Small intestine (tissue), 7 donors: Measurements from ENCODE around the gene PRICKLE2. TPM values are rescaled to one million over a fixed set of nuclear protein-coding genes. Genes with fewer than 3 reads are reported as not detected.
A peak's percentile ranks its signal among the peaks of the same experiment; 100 is the strongest.

ENCODE experiments used
- DNase-seq, 2 donors: peaks; one replicate each; pipeline versions ENCODE4 v3.0.0 to v3.0.0-alpha.2; 2013
- FAIRE-seq: peaks from 2 replicates; lab custom pipeline; 2012; peaks lifted over from hg19 to GRCh38; lab: Jason Lieb, UNC
- H3K27ac ChIP-seq, 3 donors: one replicate each; pipeline ENCODE4 v1.5.1; 2013; ENCODE audit warnings: low read length in 2 of 3, mild to moderate bottlenecking in 2 of 3, control low read depth in 1 of 3, inconsistent platforms in 1 of 3, low read depth in 1 of 3, moderate library complexity in 1 of 3
- H3K27me3 ChIP-seq, 3 donors: one replicate each; pipeline ENCODE4 v1.6.1; 2013; ENCODE audit warnings: low read length in 3 of 3, inconsistent platforms in 1 of 3; ENCODE audit not compliant: control insufficient read depth in 3 of 3, insufficient read depth in 3 of 3
- H3K36me3 ChIP-seq, 3 donors: one replicate each; pipeline ENCODE4 v1.6.1; 2013; ENCODE audit warnings: low read length in 3 of 3, inconsistent platforms in 1 of 3, low read depth in 1 of 3, mild to moderate bottlenecking in 1 of 3, moderate library complexity in 1 of 3; ENCODE audit not compliant: control insufficient read depth in 3 of 3, insufficient read depth in 2 of 3
- H3K4me1 ChIP-seq, 3 donors: one replicate each; pipeline ENCODE4 v1.6.1; 2013; ENCODE audit warnings: low read length in 2 of 3, inconsistent platforms in 1 of 3, low read depth in 1 of 3, mild to moderate bottlenecking in 1 of 3, moderate library complexity in 1 of 3; ENCODE audit not compliant: control insufficient read depth in 3 of 3, insufficient read depth in 2 of 3
- H3K4me3 ChIP-seq, 3 donors: one replicate each; pipeline ENCODE4 v1.5.1; 2013; ENCODE audit warnings: low read length in 3 of 3, control low read depth in 1 of 3, inconsistent platforms in 1 of 3, low read depth in 1 of 3, mild to moderate bottlenecking in 1 of 3, moderate library complexity in 1 of 3
- H3K9me3 ChIP-seq, 2 donors: one replicate each; pipeline ENCODE4 v1.6.1; 2013; ENCODE audit warnings: low read depth in 1 of 2, low read length in 1 of 2; ENCODE audit not compliant: control insufficient read depth in 2 of 2, insufficient read depth in 1 of 2
- WGBS, 3 donors: extraction: QIAGEN DNeasy Blood & Tissue Kit; methylation state at CpG; one replicate each; pipeline ENCODE4 v1.1.7; 2013; 5-methylcytosine and 5-hydroxymethylcytosine counted together
- polyA plus RNA-seq, 4 donors: library from polyadenylated mRNA; stranded (reverse) in 3 of 4; unstranded in 1 of 4; fragments of 200-250 nt in 3 of 4; fragments of 120-200 nt in 1 of 4; gene quantifications; one replicate each; pipeline versions ENCODE4 v1.2.1 to v1.2.3, GENCODE V29; 2013
- donor health status: healthy with polysubstance abuse.
- donor health status: control.
- donor health status: control.
- donor health status: Bipolar disorder and iron deficiency.
- donor health status: healthy.

PRICKLE2 gene
- polyA plus RNA-seq, 4 donors, result 0.54 to 3.7 (median 2.5) TPM; not detected in 1

- 78 to 80% (median 79%) methylated on average over 4 of the region's 4 CpGs for WGBS, 3 donors
- DNase-seq (no peak), FAIRE-seq (no peak)
- no peak overlapping the region for H3K4me3 ChIP-seq
- H3K36me3 ChIP-seq, result peaks cover 0 to 8% (median 0%) of the 10 kb centered on the region in 3 donors
- H3K27ac ChIP-seq, result no peak overlapping the region
- no peaks in the 10 kb centered on the region for H3K27me3 ChIP-seq
- H3K9me3 ChIP-seq, result peaks cover 0 to 13% of the 10 kb centered on the region in 2 donors
- H3K4me1 ChIP-seq, result no peaks in the 10 kb centered on the region
Observed at GRCh38 chr3:64232821-64233220, 7.6 kb upstream of the PRICKLE2 start.

GRCh38 chr3:64229903-64230302 lies 4.6 kb upstream of the PRICKLE2 start:
- DNase-seq, result no peak
- peaks cover 0 to 8% (median 1%) of the 10 kb centered on the region in 3 donors for H3K4me1 ChIP-seq
- H3K36me3 ChIP-seq, result no peaks in the 10 kb centered on the region
- no peaks in the 10 kb centered on the region for H3K9me3 ChIP-seq
- no peak overlapping the region for H3K27ac ChIP-seq
- H3K27me3 ChIP-seq, result no peaks in the 10 kb centered on the region
- WGBS, 3 donors, result 85 to 96% (median 88%) methylated on average over 1 of the region's 1 CpG
- H3K4me3 ChIP-seq, result no peak overlapping the region
- FAIRE-seq, result no peak

- H3K9me3 ChIP-seq, result no peaks in the 10 kb centered on the region
- H3K27ac ChIP-seq, result no peak overlapping the region
- DNase-seq, result no peak
- peaks cover 0 to 9% (median 4%) of the 10 kb centered on the region in 3 donors for H3K4me1 ChIP-seq
- FAIRE-seq, result no peak
- H3K27me3 ChIP-seq, result no peaks in the 10 kb centered on the region
- H3K4me3 ChIP-seq, result no peak overlapping the region
- 94 to 96% (median 95%) methylated on average over 1 of the region's 1 CpG for WGBS, 3 donors
- no peaks in the 10 kb centered on the region for H3K36me3 ChIP-seq
Observed at GRCh38 chr3:64228110-64228509, 2.8 kb upstream of the PRICKLE2 start.

GRCh38 chr3:64226730-64227129 lies 1.5 kb upstream of the PRICKLE2 start:
- no peak overlapping the region for H3K4me3 ChIP-seq
- H3K36me3 ChIP-seq, result no peaks in the 10 kb centered on the region
- no peaks in the 10 kb centered on the region for H3K27me3 ChIP-seq
- FAIRE-seq, result no peak
- H3K27ac ChIP-seq, result no peak overlapping the region
- DNase-seq, result peak in 1 of 2 donors; percentile 15
- peaks cover 0 to 9% (median 5%) of the 10 kb centered on the region in 3 donors for H3K4me1 ChIP-seq
- no peaks in the 10 kb centered on the region for H3K9me3 ChIP-seq
- 36 to 63% (median 48%) methylated on average over 3 of the region's 3 CpGs for WGBS, 3 donors

GRCh38 chr3:64225695-64226499 lies 631 bp upstream of the PRICKLE2 start:
- no peak for FAIRE-seq
- Histone ChIP-seq H3K36me3 (no peaks in the 10 kb centered on the region), H3K27ac (peak overlapping the region in 2 of 3 donors; percentile 75 to 78), H3K9me3 (no peaks in the 10 kb centered on the region), H3K27me3 (no peaks in the 10 kb centered on the region), H3K4me1 (peaks cover 0 to 9% (median 7%) of the 10 kb centered on the region in 3 donors), H3K4me3 (no peak overlapping the region)
- DNase-seq, result no peak
- 46 to 52% (median 51%) methylated on average over 7 of the region's 7 CpGs for WGBS, 3 donors

GRCh38 chr3:64223791-64224745 lies 1.2 kb downstream of the PRICKLE2 start:
- peak overlapping the region in 2 of 3 donors; percentile 75 to 78 for H3K27ac ChIP-seq
- FAIRE-seq (no peak), DNase-seq (no peak)
- WGBS, 3 donors, result 70 to 88% (median 84%) methylated on average over 9 of the region's 9 CpGs
- no peaks in the 10 kb centered on the region for H3K36me3 ChIP-seq
- H3K27me3 ChIP-seq, result no peaks in the 10 kb centered on the region
- H3K9me3 ChIP-seq, result no peaks in the 10 kb centered on the region
- peaks cover 0 to 9% (median 7%) of the 10 kb centered on the region in 3 donors for H3K4me1 ChIP-seq
- H3K4me3 ChIP-seq, result peak overlapping the region in 1 of 3 donors; percentile 36

- no peaks in the 10 kb centered on the region for H3K9me3 ChIP-seq
- no peaks in the 10 kb centered on the region for H3K27me3 ChIP-seq
- no peak for FAIRE-seq
- H3K36me3 ChIP-seq, result no peaks in the 10 kb centered on the region
- peaks cover 0 to 9% (median 7%) of the 10 kb centered on the region in 3 donors for H3K4me1 ChIP-seq
- H3K4me3 ChIP-seq, result no peak overlapping the region
- WGBS, 3 donors, result 90 to 95% (median 92%) methylated on average over 3 of the region's 3 CpGs
- H3K27ac ChIP-seq, result peak overlapping the region in 1 of 3 donors; percentile 18
- no peak for DNase-seq
Observed at GRCh38 chr3:64222501-64223111, 2.7 kb downstream of the PRICKLE2 start.
